Mucosa of descending colon (tissue), 3 donors: ENCODE results near the gene RGSL1. TPM values are rescaled to one million over a fixed set of nuclear protein-coding genes. Genes with fewer than 3 reads are reported as not detected.
"Not testable (repeated sequence)": the region's sequence is repeated elsewhere in the genome, so short reads cannot be mapped to it uniquely, and the experiment has no call there.

Experiments
- ATAC-seq: fragments of 200-7000 bp; cut with Tn5 transposase; one replicate; pipeline ENCODE4 v1.9.1; 2020; ENCODE audit warnings: mild to moderate bottlenecking, moderate library complexity
- DNase-seq, 3 donors: peaks; one replicate each; pipeline ENCODE4 v3.0.0-alpha.2; 2020
- H3K36me3 ChIP-seq: fragments of 200-600 bp; one replicate; pipeline ENCODE4 v1.8.0; 2021; ENCODE audit warnings: low read depth, mild to moderate bottlenecking
- H3K4me1 ChIP-seq: fragments of 200-600 bp; one replicate; pipeline ENCODE4 v1.8.0; 2021; ENCODE audit warnings: low read depth, mild to moderate bottlenecking
- H3K4me3 ChIP-seq: fragments of 200-600 bp; one replicate; pipeline ENCODE4 v1.8.0; 2021; ENCODE audit warnings: mild to moderate bottlenecking
- H3K9me3 ChIP-seq: fragments of 200-600 bp; one replicate; pipeline ENCODE4 v1.8.0; 2021; ENCODE audit warnings: mild to moderate bottlenecking
- intact Hi-C, 2 donors: fragments of 100-400 bp; cut with DNase I in 1 of 2; cut with micrococcal nuclease in 1 of 2; formaldehyde crosslinking; loops; one replicate each; pipeline versions ENCODE4 v1.11.0 to v1.11.1; 2022; cut with DNase I, micrococcal nuclease
- total RNA-seq, 3 donors: library from RNA; stranded (reverse); fragmentation: NEBNext Ultra II Directional in 2 of 3; extraction: Animal tissue kit (Norgen Biotek cat#: 25700) in 2 of 3; gene quantifications; one replicate each; pipeline versions ENCODE4 v1.2.1 to v1.2.4, GENCODE V29; 2021 to 2023
- TF ChIP-seq, protein P1 (sequence below): fragments of 200-600 bp; IDR thresholded peaks from one replicate; pipeline ENCODE4 v1.8.0; 2022; ENCODE audit warnings: antibody characterized with exemption, mild to moderate bottlenecking
- donor health status: DM: no; HTN: no; CAD: no; lungs with moderate emphysema.
- donor health status: DM: no; HTN: no; CAD: no.
- donor health status: DM: no; HTN: yes; CAD: no.

RGSL1 gene
- total RNA-seq, 3 donors from 2014 or later: not detected

DNA sequence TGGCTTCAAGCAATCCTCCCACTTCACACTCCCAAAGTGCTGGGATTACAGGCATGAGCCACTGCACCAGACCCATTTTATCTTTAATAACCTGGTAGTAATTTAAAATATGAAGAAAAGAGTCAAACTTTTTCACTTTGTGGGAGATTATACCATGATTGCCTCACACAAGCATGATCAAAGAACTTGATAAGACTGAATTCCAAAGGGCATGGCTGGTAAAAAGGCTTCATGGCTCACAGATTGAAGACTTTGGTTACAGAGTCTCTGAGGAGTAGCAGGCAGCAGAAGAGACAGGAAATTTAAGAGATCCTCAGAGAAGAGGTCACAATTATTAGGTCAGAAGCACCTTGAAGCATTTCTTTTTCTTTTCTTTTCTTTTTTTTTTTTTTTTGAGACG is 16.4 kb upstream of the RGSL1 start:
- no peak for DNase-seq
- H3K4me1 ChIP-seq: no peaks in the 10 kb centered on the region
- no peaks in the 10 kb centered on the region for H3K36me3 ChIP-seq
- TF ChIP-seq, protein P1, sequence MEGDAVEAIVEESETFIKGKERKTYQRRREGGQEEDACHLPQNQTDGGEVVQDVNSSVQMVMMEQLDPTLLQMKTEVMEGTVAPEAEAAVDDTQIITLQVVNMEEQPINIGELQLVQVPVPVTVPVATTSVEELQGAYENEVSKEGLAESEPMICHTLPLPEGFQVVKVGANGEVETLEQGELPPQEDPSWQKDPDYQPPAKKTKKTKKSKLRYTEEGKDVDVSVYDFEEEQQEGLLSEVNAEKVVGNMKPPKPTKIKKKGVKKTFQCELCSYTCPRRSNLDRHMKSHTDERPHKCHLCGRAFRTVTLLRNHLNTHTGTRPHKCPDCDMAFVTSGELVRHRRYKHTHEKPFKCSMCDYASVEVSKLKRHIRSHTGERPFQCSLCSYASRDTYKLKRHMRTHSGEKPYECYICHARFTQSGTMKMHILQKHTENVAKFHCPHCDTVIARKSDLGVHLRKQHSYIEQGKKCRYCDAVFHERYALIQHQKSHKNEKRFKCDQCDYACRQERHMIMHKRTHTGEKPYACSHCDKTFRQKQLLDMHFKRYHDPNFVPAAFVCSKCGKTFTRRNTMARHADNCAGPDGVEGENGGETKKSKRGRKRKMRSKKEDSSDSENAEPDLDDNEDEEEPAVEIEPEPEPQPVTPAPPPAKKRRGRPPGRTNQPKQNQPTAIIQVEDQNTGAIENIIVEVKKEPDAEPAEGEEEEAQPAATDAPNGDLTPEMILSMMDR: no peak
- peaks cover under 1% of the 10 kb centered on the region for H3K9me3 ChIP-seq
- H3K4me3 ChIP-seq: no peak overlapping the region
- intact Hi-C loops: no loop called here
- no peak for ATAC-seq

DNA sequence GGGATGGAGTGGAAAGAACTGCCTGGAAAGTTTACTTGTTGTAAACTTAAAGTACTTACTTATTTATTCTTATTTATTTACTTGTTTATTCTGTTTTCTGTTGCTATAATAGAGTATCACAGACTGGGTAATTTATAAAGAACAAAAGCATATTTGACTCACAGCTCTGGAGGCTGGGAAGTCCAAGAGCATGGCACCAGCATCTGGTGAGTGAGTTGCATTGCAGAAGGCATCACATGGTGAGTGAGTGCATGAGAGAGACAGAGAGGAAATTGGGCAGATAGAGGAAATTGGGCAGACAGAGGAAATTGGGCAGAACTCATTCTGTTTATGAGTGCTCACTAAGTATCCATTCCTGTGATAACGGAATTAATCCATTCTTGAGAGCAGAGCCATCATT is 11.6 kb upstream of the RGSL1 start:
- Histone ChIP-seq H3K4me3 (no peak overlapping the region), H3K9me3 (peaks cover 3% of the 10 kb centered on the region), H3K4me1 (no peaks in the 10 kb centered on the region), H3K36me3 (no peaks in the 10 kb centered on the region)
- intact Hi-C loops: no loop called here
- ATAC-seq (no peak), DNase-seq (no peak)
- TF ChIP-seq, protein P1: no peak

DNA sequence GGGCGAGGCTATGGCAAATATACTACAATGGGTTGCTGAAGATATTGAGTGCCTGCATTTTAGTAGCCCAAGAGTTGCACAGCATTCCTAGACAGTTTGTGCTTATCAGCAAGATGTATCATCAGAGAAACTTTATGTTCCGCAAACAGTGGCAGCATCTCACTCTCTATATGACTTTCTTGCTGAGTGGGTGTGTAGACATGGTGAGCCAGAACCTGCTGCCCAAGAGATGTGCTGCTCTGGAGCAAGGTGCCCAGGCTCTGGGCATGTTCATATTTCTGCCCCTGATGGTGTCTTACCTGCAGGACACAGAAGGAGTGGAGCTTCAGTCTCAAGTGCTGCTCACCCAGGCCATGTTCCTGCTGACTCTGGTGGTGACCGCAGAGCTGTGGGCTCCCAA is 8.2 kb upstream of the RGSL1 start:
- Histone ChIP-seq H3K4me3 (no peak overlapping the region), H3K4me1 (no peaks in the 10 kb centered on the region), H3K9me3 (peaks cover 3% of the 10 kb centered on the region), H3K36me3 (no peaks in the 10 kb centered on the region)
- ATAC-seq (no peak), DNase-seq (no peak)
- TF ChIP-seq, protein P1: no peak
- intact Hi-C loops: no loop called here

DNA sequence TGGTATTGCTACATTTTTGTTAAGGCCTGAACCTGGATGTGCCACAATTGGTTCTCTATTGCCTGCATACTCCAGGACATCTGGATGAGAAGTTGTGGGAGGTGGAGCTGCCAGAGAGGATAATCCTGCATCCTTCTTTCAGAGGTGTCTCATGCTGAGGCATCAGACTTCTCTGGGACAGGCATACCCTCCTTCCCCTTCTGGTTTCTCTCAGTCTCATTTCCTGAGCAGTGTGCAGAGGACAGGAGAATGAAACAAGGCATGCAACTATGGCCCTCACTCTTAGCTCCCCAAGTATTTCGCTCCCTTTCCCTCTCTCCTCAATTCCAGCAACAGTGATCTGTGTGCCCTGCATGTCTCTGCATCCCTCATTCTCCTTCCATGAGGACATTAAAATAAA is 7.6 kb upstream of the RGSL1 start:
- DNase-seq (no peak), ATAC-seq (no peak)
- TF ChIP-seq, protein P1: no peak
- Histone ChIP-seq H3K36me3 (no peaks in the 10 kb centered on the region), H3K4me3 (no peak overlapping the region), H3K9me3 (peaks cover 3% of the 10 kb centered on the region), H3K4me1 (no peaks in the 10 kb centered on the region)
- intact Hi-C loops: no loop called here

DNA sequence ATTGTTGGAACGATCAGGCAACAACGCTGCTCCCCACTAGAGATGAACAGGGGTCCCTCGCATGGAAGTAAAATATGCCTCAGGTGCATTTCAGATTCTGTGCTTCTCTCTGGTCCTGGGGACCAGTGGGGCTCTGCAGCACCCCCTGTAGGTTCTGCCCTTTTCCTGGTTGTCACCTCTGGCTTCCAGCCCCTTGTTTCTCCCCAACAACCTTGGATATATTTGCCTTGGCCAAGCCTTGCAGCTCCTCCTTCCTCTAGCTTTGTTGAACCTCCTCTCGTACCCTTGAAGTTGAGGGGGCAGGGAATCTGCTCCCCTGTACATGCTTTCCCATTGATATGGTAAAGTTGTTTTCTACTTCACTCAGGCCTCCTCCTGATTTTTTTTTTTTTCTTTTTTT is 5.4 kb upstream of the RGSL1 start:
- H3K4me3 ChIP-seq: no peak overlapping the region
- no peaks in the 10 kb centered on the region for H3K4me1 ChIP-seq
- intact Hi-C loops: no loop called here
- H3K36me3 ChIP-seq: no peaks in the 10 kb centered on the region
- TF ChIP-seq, protein P1: no peak
- H3K9me3 ChIP-seq: no peaks in the 10 kb centered on the region
- DNase-seq (peak in 1 of 3 donors; percentile 4), ATAC-seq (no peak)

DNA sequence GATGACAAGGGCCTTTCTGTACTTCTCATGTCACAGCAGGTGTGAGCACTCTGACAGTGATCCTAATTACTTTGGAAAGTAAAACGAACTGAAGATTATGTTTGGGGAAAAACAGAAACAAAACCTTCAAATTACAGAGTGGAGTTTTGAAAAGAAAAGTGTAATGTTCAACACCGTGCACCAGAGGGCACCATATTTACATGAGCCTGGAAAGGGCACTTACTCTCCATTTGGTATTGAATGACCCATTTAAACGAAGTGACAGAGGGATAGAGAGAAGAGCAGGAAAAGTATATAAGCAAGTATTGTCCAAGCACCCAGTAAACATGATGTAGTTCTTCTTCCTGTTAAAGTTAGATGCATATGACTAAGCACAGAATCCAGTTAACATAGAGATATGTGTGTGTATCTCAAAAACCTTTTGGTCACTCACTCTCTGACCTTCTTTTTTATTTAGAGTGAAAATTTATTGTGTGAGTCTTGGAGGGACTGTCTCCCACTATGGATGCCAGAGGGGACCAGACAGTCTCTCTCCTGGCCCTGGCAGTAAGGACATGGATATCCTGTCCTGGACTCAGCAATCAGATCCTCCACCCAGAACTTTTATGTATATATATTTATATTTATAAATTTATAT is 3.8 kb upstream of the RGSL1 start:
- DNase-seq (peak in 1 of 3 donors; percentile 62), ATAC-seq (peak; percentile 84)
- no peaks in the 10 kb centered on the region for H3K9me3 ChIP-seq
- intact Hi-C loops: loop anchor here in 1 of 2 donors (5.0 kb wide), 1 partner anchor 151 kb away; no protein-coding TSS in a partner anchor
- no peaks in the 10 kb centered on the region for H3K4me1 ChIP-seq
- no peaks in the 10 kb centered on the region for H3K36me3 ChIP-seq
- TF ChIP-seq, protein P1: peak; percentile 37
- H3K4me3 ChIP-seq: no peak overlapping the region

DNA sequence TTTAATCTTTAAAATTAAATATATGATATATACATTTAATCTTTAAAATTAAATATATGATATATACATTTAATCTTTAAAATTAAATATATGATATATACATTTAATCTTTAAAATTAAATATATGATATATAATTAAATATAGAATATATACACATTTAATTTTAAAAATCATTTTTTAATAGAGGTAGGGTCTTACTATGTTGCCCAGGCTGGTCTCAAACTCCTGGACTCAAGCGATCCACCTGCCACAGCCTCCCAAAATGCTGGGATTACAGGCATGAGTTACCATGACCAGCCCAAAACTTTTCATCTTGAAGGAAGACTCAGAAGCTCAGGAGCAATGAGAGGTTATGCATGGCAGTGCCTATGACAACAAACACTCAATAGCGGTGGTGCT is 2.8 kb upstream of the RGSL1 start:
- intact Hi-C loops: loop anchor here in 1 of 2 donors (5.0 kb wide), 1 partner anchor 150 kb away; no protein-coding TSS in a partner anchor
- not testable (repeated sequence) for H3K9me3 ChIP-seq, H3K4me3 ChIP-seq, H3K36me3 ChIP-seq, DNase-seq, H3K4me1 ChIP-seq, ATAC-seq
